Stomach (tissue), 4 donors: Measurements from ENCODE around the gene CNTN1.

ENCODE experiments used
- POLR2A ChIP-seq, 4 donors: fragments of 450-650 bp; IDR thresholded peaks; one replicate each; pipeline ENCODE4 v1.6.1; 2016; ENCODE audit warnings: antibody characterized with exemption in 4 of 4, control low read depth in 2 of 4, mild to moderate bottlenecking in 1 of 4, moderate library complexity in 1 of 4
- POLR2AphosphoS5 ChIP-seq, 3 donors: sonication (generic); formaldehyde crosslinking; IDR thresholded peaks; one replicate each; pipeline ENCODE4 v1.6.1; 2016; ENCODE audit warnings: antibody characterized with exemption in 3 of 3

GRCh38 chr12:40942326-40942725, 250.1 kb downstream of the CNTN1 start:
- TF ChIP-seq POLR2AphosphoS5 (IDR thresholded peaks at IDR 0.05) (no peak), POLR2A (IDR thresholded peaks at IDR 0.05) (no peak)
